ENCODE data around the gene DEUP1. TPM values are rescaled to one million over a fixed set of nuclear protein-coding genes. Genes with fewer than 3 reads are reported as not detected.

The DEUP1 gene
- total RNA-seq, 1 donor from 2014 or later: 0.68 TPM

GRCh38 chr11:93476796-93477195, 146.3 kb downstream of the DEUP1 start:
- DNase-seq: no peak
- no peak overlapping the region for H3K4me3 ChIP-seq

GRCh38 chr11:93477684-93478234, 147.2 kb downstream of the DEUP1 start:
- no peak overlapping the region for H3K4me3 ChIP-seq
- H3K36me3 ChIP-seq: peaks cover 7% of the 10 kb centered on the region
- no peak overlapping the region for H3K27ac ChIP-seq
- intact Hi-C loops (cut with DNase I): no loop called here
- H3K9me3 ChIP-seq: no peaks in the 10 kb centered on the region
- no peaks in the 10 kb centered on the region for H3K27me3 ChIP-seq (ENCODE audit: low read depth)
- no peak for TF ChIP-seq CTCF (IDR thresholded peaks at IDR 0.05)
- DNase-seq: no peak
- no peak for ATAC-seq
- H3K4me1 ChIP-seq: no peaks in the 10 kb centered on the region

More at GRCh38 chr11:93476796-93477195, 146.3 kb downstream of the DEUP1 start:
- H3K27me3 ChIP-seq (ENCODE audit: low read depth): no peaks in the 10 kb centered on the region
- no peak overlapping the region for H3K27ac ChIP-seq
- no peaks in the 10 kb centered on the region for H3K4me1 ChIP-seq
- TF ChIP-seq CTCF (IDR thresholded peaks at IDR 0.05): no peak
- no peaks in the 10 kb centered on the region for H3K9me3 ChIP-seq
- no peak for ATAC-seq
- H3K36me3 ChIP-seq: peaks cover 7% of the 10 kb centered on the region
- intact Hi-C loops (cut with DNase I): no loop called here

GRCh38 chr11:93478841-93479240, 148.3 kb downstream of the DEUP1 start:
- no peak for TF ChIP-seq CTCF (IDR thresholded peaks at IDR 0.05)
- H3K4me1 ChIP-seq: no peaks in the 10 kb centered on the region
- H3K9me3 ChIP-seq: no peaks in the 10 kb centered on the region
- H3K4me3 ChIP-seq: no peak overlapping the region
- no peak for DNase-seq
- ATAC-seq: no peak
- H3K36me3 ChIP-seq: peaks cover 7% of the 10 kb centered on the region
- H3K27ac ChIP-seq: no peak overlapping the region
- intact Hi-C loops (cut with DNase I): no loop called here
- H3K27me3 ChIP-seq (ENCODE audit: low read depth): no peaks in the 10 kb centered on the region

GRCh38 chr11:93480256-93480655, 149.7 kb downstream of the DEUP1 start:
- no peak for DNase-seq

GRCh38 chr11:93480756-93481155, 150.2 kb downstream of the DEUP1 start:
- peaks cover 7% of the 10 kb centered on the region for H3K36me3 ChIP-seq
- ATAC-seq: no peak
- no peak for DNase-seq
- intact Hi-C loops (cut with DNase I): no loop called here
- no peaks in the 10 kb centered on the region for H3K9me3 ChIP-seq
- no peak overlapping the region for H3K4me3 ChIP-seq
- no peak overlapping the region for H3K27ac ChIP-seq
- TF ChIP-seq CTCF (IDR thresholded peaks at IDR 0.05): no peak
- no peaks in the 10 kb centered on the region for H3K4me1 ChIP-seq
- no peaks in the 10 kb centered on the region for H3K27me3 ChIP-seq (ENCODE audit: low read depth)

More at GRCh38 chr11:93480256-93480655, 149.7 kb downstream of the DEUP1 start:
- TF ChIP-seq CTCF (IDR thresholded peaks at IDR 0.05): no peak
- Histone ChIP-seq H3K9me3 (no peaks in the 10 kb centered on the region), H3K36me3 (peaks cover 7% of the 10 kb centered on the region), H3K4me3 (no peak overlapping the region), H3K27me3 (ENCODE audit: low read depth) (no peaks in the 10 kb centered on the region), H3K27ac (no peak overlapping the region), H3K4me1 (no peaks in the 10 kb centered on the region)
- ATAC-seq: no peak
- intact Hi-C loops (cut with DNase I): no loop called here

Measured in lower lobe of right lung (tissue), 2 donors.